Esophagus muscularis mucosa (tissue), 4 donors: ENCODE data around the gene CNOT9. TPM values are rescaled to one million over a fixed set of nuclear protein-coding genes. Genes with fewer than 3 reads are reported as not detected.

ENCODE experiments used
- DNase-seq: peaks from one replicate; pipeline ENCODE4 v3.0.0-alpha.2; 2017; ENCODE audit errors: extremely low spot score
- H3K27ac ChIP-seq, 4 donors: fragments of 200-600 bp; sonication (generic); replicated peaks in 1 of 4; 1 replicate in 3 of 4; 2 replicates in 1 of 4; pipeline ENCODE4 v1.5.1; 2016 to 2019; ENCODE audit warnings: mild to moderate bottlenecking in 1 of 4
- H3K27me3 ChIP-seq, 4 donors: fragments of 200-600 bp; sonication (generic); one replicate each; pipeline versions ENCODE4 v1.5.1 to v1.6.0; 2016 to 2019
- H3K36me3 ChIP-seq, 4 donors: fragments of 200-600 bp; sonication (generic); one replicate each; pipeline ENCODE4 v1.5.1; 2016 to 2019
- H3K4me1 ChIP-seq, 4 donors: fragments of 200-600 bp; sonication (generic); one replicate each; pipeline ENCODE4 v1.5.1; 2016 to 2019
- H3K4me3 ChIP-seq, 4 donors: fragments of 200-600 bp; sonication (generic); 1 replicate in 2 of 4; 2 replicates in 2 of 4; pipeline ENCODE4 v1.5.1; 2016 to 2019; ENCODE audit warnings: mild to moderate bottlenecking in 4 of 4, moderate library complexity in 1 of 4
- H3K9me3 ChIP-seq, 4 donors: fragments of 200-600 bp; sonication (generic); 1 replicate in 3 of 4; 2 replicates in 1 of 4; pipeline ENCODE4 v1.5.1; 2016 to 2019
- EP300 ChIP-seq: sonication (generic); formaldehyde crosslinking; IDR thresholded peaks from one replicate; pipeline ENCODE4 v1.6.1; 2017; ENCODE audit warnings: antibody characterized with exemption
- POLR2A ChIP-seq: fragments of 450-650 bp; IDR thresholded peaks from one replicate; pipeline ENCODE4 v1.6.1; 2017; ENCODE audit warnings: antibody characterized with exemption, moderate library complexity, mild to moderate bottlenecking, low read depth
- POLR2AphosphoS5 ChIP-seq, 2 donors: sonication (generic); formaldehyde crosslinking; IDR thresholded peaks; one replicate each; pipeline ENCODE4 v1.6.1; 2017; ENCODE audit warnings: antibody characterized with exemption in 2 of 2
- WGBS: methylation state at CpG from one replicate; pipeline ENCODE4 v1.1.5; 2018; 5-methylcytosine and 5-hydroxymethylcytosine counted together
- intact Hi-C: fragments of 100-400 bp; cut with DNase I; formaldehyde crosslinking; loops from one replicate; pipeline ENCODE4 v1.15.1; 2023
- total RNA-seq, 4 donors: library from RNA; depleted of rRNA; stranded (reverse); fragments of >200 nt; gene quantifications; one replicate each; pipeline versions ENCODE4 v1.1.0 to v1.2.1, GENCODE V29; 2016
- TF ChIP-seq, protein P1 (sequence below), 3 experiments: fragments of 200-600 bp in 2 of 3; fragments of 450-650 bp in 1 of 3; sonication (generic) in 2 of 3; IDR thresholded peaks; one replicate each; pipeline ENCODE4 v1.5.1; 2017 to 2019; ENCODE audit warnings: antibody characterized with exemption in 3 of 3, mild to moderate bottlenecking in 2 of 3, moderate library complexity in 1 of 3

CNOT9 gene
- total RNA-seq, 4 donors from 2014 or later, result 23.0 to 33.8 (median 28.8) TPM

DNA sequence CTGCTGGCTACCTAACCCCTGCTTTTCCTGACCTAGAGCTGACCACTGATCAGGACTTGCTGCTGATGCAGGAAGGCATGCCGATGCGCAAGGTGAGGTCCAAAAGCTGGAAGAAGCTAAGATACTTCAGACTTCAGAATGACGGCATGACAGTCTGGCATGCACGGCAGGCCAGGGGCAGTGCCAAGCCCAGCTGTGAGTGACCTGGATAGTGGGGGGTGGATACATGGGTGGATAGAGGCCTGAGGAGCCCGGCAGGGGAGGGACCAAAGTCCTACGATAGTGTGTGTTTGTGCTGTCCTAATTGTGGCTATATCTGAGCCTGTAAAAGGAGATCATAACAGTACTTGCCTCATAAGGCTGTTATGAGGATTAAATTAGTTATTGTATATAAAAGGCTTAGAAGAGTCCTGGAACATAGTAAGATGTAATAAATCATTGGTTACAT, 47.3 kb downstream of the CNOT9 start:
- Histone ChIP-seq H3K4me1 (peaks cover 0 to 18% (median 16%) of the 10 kb centered on the region in 4 donors), H3K27ac (peak overlapping the region; percentile 73 to 85 (median 80)), H3K27me3 (no peaks in the 10 kb centered on the region), H3K9me3 (no peaks in the 10 kb centered on the region), H3K4me3 (no peak overlapping the region), H3K36me3 (peaks cover 0 to 9% (median 2%) of the 10 kb centered on the region in 4 donors)
- WGBS, result 56% methylated on average over 6 of the region's 6 CpGs
- intact Hi-C loops, result no loop called here
- TF ChIP-seq POLR2AphosphoS5 (IDR thresholded peaks at IDR 0.05) (peak; percentile 61), POLR2A (no peak), EP300 (no peak)
- TF ChIP-seq, protein P1, sequence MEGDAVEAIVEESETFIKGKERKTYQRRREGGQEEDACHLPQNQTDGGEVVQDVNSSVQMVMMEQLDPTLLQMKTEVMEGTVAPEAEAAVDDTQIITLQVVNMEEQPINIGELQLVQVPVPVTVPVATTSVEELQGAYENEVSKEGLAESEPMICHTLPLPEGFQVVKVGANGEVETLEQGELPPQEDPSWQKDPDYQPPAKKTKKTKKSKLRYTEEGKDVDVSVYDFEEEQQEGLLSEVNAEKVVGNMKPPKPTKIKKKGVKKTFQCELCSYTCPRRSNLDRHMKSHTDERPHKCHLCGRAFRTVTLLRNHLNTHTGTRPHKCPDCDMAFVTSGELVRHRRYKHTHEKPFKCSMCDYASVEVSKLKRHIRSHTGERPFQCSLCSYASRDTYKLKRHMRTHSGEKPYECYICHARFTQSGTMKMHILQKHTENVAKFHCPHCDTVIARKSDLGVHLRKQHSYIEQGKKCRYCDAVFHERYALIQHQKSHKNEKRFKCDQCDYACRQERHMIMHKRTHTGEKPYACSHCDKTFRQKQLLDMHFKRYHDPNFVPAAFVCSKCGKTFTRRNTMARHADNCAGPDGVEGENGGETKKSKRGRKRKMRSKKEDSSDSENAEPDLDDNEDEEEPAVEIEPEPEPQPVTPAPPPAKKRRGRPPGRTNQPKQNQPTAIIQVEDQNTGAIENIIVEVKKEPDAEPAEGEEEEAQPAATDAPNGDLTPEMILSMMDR (IDR thresholded peaks at IDR 0.05), result no peak
- DNase-seq, result no peak

DNA sequence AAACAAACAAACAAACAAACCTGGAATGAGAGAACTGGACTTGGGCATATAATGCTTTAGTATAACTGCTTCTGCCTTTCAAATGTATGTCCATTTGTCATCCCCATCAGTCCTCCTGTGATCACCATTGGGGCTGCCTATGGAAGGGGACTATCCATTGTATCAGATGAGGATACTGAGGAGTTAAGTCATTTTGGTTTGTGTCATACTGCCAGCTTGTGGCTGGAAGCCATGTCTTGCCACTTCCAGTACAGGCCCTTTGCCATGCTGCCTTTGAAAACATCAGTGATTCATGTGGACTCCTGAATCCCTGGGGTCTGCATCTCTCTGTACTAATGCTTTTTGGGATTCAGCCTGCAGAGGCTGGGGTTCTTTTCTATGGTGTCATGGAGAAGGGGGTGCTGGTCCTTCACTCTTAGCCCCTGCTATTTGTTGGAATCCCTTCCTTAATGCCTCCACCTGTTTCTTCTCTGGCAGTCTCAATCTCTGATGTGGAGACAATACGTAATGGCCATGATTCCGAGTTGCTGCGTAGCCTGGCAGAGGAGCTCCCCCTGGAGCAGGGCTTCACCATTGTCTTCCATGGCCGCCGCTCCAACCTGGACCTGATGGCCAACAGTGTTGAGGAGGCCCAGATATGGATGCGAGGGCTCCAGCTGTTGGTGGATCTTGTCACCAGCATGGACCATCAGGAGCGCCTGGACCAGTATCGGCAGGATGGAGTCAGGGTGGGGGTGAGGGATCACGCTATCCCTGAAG, 49.6 kb downstream of the CNOT9 start:
- TF ChIP-seq, protein P1 (IDR thresholded peaks at IDR 0.05), result no peak
- TF ChIP-seq POLR2AphosphoS5 (IDR thresholded peaks at IDR 0.05) (no peak), EP300 (no peak), POLR2A (no peak)
- DNase-seq, result no peak
- H3K27ac ChIP-seq, result no peak overlapping the region
- 87% methylated on average over 9 of the region's 9 CpGs for WGBS
- no peaks in the 10 kb centered on the region for H3K27me3 ChIP-seq
- H3K4me1 ChIP-seq, result peaks cover 0 to 32% (median 28%) of the 10 kb centered on the region in 4 donors
- H3K9me3 ChIP-seq, result no peaks in the 10 kb centered on the region
- intact Hi-C loops, result no loop called here
- H3K4me3 ChIP-seq, result no peak overlapping the region
- H3K36me3 ChIP-seq, result peaks cover 0 to 21% (median 2%) of the 10 kb centered on the region in 4 donors

DNA sequence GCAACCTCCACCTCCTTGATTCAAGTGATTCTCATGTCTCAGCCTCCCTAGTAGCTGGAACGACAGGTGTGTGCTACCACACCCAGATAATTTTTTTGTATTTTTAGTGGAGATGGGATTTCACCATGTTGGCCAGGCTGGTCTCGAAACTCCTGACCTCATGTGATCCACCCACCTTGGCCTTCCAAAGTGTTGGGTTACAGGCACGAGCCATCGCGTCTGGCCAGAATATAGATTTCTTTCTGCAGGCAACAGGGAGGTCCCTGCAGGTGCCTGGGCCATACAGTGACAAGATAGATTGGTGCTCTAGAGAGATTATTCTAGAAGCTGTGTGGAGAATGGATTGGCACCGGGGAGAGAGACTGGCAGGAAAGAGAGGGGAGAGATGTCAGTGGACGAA, 52.4 kb downstream of the CNOT9 start:
- TF ChIP-seq EP300 (no peak), POLR2A (no peak), POLR2AphosphoS5 (IDR thresholded peaks at IDR 0.05) (no peak)
- TF ChIP-seq, protein P1 (IDR thresholded peaks at IDR 0.05), result no peak
- intact Hi-C loops, result no loop called here
- no peaks in the 10 kb centered on the region for H3K27me3 ChIP-seq
- peaks cover 0 to 20% (median 17%) of the 10 kb centered on the region in 4 donors for H3K4me1 ChIP-seq
- no peaks in the 10 kb centered on the region for H3K9me3 ChIP-seq
- WGBS, result 75% methylated on average over 7 of the region's 7 CpGs
- H3K36me3 ChIP-seq, result peaks cover 0 to 23% (median 2%) of the 10 kb centered on the region in 4 donors
- no peak for DNase-seq
- no peak overlapping the region for H3K4me3 ChIP-seq
- no peak overlapping the region for H3K27ac ChIP-seq

DNA sequence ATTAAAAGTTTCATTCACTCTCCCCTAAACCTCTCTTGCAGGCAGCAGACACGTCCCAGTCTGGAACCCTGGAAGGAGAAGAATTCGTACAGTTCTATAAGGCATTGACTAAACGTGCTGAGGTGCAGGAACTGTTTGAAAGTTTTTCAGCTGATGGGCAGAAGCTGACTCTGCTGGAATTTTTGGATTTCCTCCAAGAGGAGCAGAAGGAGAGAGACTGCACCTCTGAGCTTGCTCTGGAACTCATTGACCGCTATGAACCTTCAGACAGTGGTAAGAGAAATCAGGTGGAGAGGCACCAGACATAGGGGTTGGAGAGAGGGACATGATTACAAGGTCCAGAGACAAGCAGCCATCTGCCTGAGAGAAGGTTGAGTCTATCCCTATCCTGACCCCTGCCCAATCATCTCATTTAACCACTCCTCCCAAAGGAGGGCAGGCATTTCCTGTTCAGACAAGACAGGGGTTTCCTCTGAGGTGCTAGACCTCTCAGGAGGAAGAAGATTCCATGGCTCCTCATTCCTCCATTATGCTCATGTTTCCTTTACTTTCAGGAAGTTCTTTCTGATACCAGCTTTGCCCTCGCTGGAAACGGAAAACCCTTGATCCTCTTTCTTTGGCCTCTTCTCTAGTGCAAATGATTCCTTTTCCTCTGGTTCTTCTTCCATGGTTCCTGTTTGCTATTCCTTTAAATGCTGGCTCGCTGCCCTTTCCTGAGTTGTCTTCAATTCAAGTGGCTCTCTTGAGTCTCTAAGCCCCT, 54.1 kb downstream of the CNOT9 start:
- DNase-seq, result no peak

More for the DNA sequence above, 54.1 kb downstream of the CNOT9 start:
- TF ChIP-seq POLR2AphosphoS5 (IDR thresholded peaks at IDR 0.05) (no peak), EP300 (no peak), POLR2A (no peak)
- TF ChIP-seq, protein P1 (IDR thresholded peaks at IDR 0.05), result no peak
- Histone ChIP-seq H3K36me3 (peaks cover 0 to 34% (median 2%) of the 10 kb centered on the region in 4 donors), H3K4me1 (peaks cover 0 to 14% (median 12%) of the 10 kb centered on the region in 4 donors), H3K27me3 (no peaks in the 10 kb centered on the region), H3K27ac (peak overlapping the region in 1 of 4 donors; percentile 36), H3K9me3 (no peaks in the 10 kb centered on the region), H3K4me3 (no peak overlapping the region)
- intact Hi-C loops, result no loop called here
- WGBS, result 53% methylated on average over 7 of the region's 7 CpGs
